HG03064 (cell line): ENCODE results near the gene ARMC5.
"Not testable (repeated sequence)": the region's sequence is repeated elsewhere in the genome, so short reads cannot be mapped to it uniquely, and the experiment has no call there.

Experiments
- ATAC-seq: cut with Tn5 transposase; IDR thresholded peaks from one replicate; pipeline ENCODE4 v1.9.1; 2021; ENCODE audit warnings: low read depth; ENCODE audit not compliant: unreplicated experiment

The ARMC5 gene

GRCh38 chr16:31430380-31431052, 28.8 kb upstream of the ARMC5 start:
- no peak for ATAC-seq

GRCh38 chr16:31435341-31436220, 23.7 kb upstream of the ARMC5 start:
- no peak for ATAC-seq

- no peak for ATAC-seq
Measured at GRCh38 chr16:31436221-31437045, 22.9 kb upstream of the ARMC5 start.

GRCh38 chr16:31438414-31438813, 20.9 kb upstream of the ARMC5 start:
- ATAC-seq: no peak

GRCh38 chr16:31439023-31439422, 20.3 kb upstream of the ARMC5 start:
- ATAC-seq: not testable (repeated sequence)

- ATAC-seq: no peak
Measured at GRCh38 chr16:31439519-31439918, 19.8 kb upstream of the ARMC5 start.

- ATAC-seq: no peak
Measured at GRCh38 chr16:31440516-31441184, 18.7 kb upstream of the ARMC5 start.

- ATAC-seq: no peak
Measured at GRCh38 chr16:31441956-31442355, 17.3 kb upstream of the ARMC5 start.

- not testable (repeated sequence) for ATAC-seq
Measured at GRCh38 chr16:31445931-31446330, 13.4 kb upstream of the ARMC5 start.

GRCh38 chr16:31451201-31451600, 8.1 kb upstream of the ARMC5 start:
- no peak for ATAC-seq

GRCh38 chr16:31451681-31452351, 7.5 kb upstream of the ARMC5 start:
- ATAC-seq: no peak

- ATAC-seq: no peak
Measured at GRCh38 chr16:31452631-31453106, 6.6 kb upstream of the ARMC5 start.

GRCh38 chr16:31453255-31454204, 5.8 kb upstream of the ARMC5 start:
- ATAC-seq: no peak

GRCh38 chr16:31455601-31456314, 3.5 kb upstream of the ARMC5 start:
- no peak for ATAC-seq

GRCh38 chr16:31456988-31457360, 2.3 kb upstream of the ARMC5 start:
- ATAC-seq: no peak

- ATAC-seq: no peak
Measured at GRCh38 chr16:31458073-31458843, 1.0 kb upstream of the ARMC5 start.
